IMR-90 (cell line): ENCODE measurements around the gene DEPDC5. TPM values are rescaled to one million over a fixed set of nuclear protein-coding genes. Genes with fewer than 3 reads are reported as not detected.

Source experiments
- ATAC-seq: fragments of 200-7000 bp; cut with Tn5 transposase; 2 replicates; pipeline ENCODE4 v1.9.1; 2020; ENCODE audit warnings: low read depth, mild to moderate bottlenecking, moderate library complexity
- BruUV-seq: library from RNA; stranded (reverse); fragments of 400-500 nt; replicated peaks from 2 replicates; lab custom pipeline; 2021; lab: Mats Ljungman, UMichigan
- CTCF ChIA-PET: fragments of 300-600 bp; formaldehyde crosslinking; extraction: SDS; loops from one replicate; lab custom pipeline; 2021; ENCODE audit warnings: antibody characterized with exemption; lab: Yijun Ruan, JAX
- POLR2A ChIA-PET: fragments of 300-600 bp; sonication (Branson Sonifier 250); formaldehyde crosslinking; loops from one replicate; lab custom pipeline; 2022; ENCODE audit warnings: antibody characterized with exemption; ENCODE audit not compliant: unreplicated experiment; lab: Charles Lee
- DNase-seq: peaks from one replicate; pipeline ENCODE4 v3.0.0; 2013
- H2AFZ ChIP-seq: replicated peaks from 2 replicates; pipeline ENCODE3; 2013; ENCODE audit warnings: low read length, mild to moderate bottlenecking; ENCODE audit not compliant: poor library complexity
- H2AK5ac ChIP-seq: 2 replicates; pipeline ENCODE4 v1.6.1; 2013; ENCODE audit warnings: low read depth, low read length, inconsistent platforms
- H2AK9ac ChIP-seq: replicated peaks from 2 replicates; pipeline ENCODE3; 2013; ENCODE audit warnings: mild to moderate bottlenecking, low read depth, low read length, moderate library complexity; ENCODE audit not compliant: poor library complexity
- H2BK120ac ChIP-seq: 2 replicates; pipeline ENCODE4 v1.6.1; 2013; ENCODE audit warnings: low read depth, low read length, inconsistent platforms
- H2BK15ac ChIP-seq: 3 replicates; pipeline ENCODE4 v1.6.1; 2013; ENCODE audit warnings: low read depth, low read length, inconsistent platforms
- H2BK20ac ChIP-seq: 2 replicates; pipeline ENCODE4 v1.6.1; 2013; ENCODE audit warnings: low read depth, mild to moderate bottlenecking, inconsistent platforms, low read length, moderate library complexity
- H2BK5ac ChIP-seq: 2 replicates; pipeline ENCODE4 v1.6.1; 2013; ENCODE audit warnings: mild to moderate bottlenecking, low read depth, low read length, inconsistent platforms; ENCODE audit not compliant: poor library complexity, severe bottlenecking
- H3K14ac ChIP-seq: replicated peaks from 2 replicates; pipeline ENCODE4 v1.6.1; 2013; ENCODE audit warnings: low read depth, low read length, inconsistent platforms
- H3K18ac ChIP-seq: 2 replicates; pipeline ENCODE4 v1.6.1; 2013; ENCODE audit warnings: low read depth, low read length, control low read depth
- H3K23ac ChIP-seq: 2 replicates; pipeline ENCODE4 v1.6.1; 2013; ENCODE audit warnings: low read depth, low read length, inconsistent platforms
- H3K27ac ChIP-seq: 2 replicates; pipeline ENCODE4 v1.5.1; 2013; ENCODE audit warnings: mild to moderate bottlenecking, control low read depth, low read length; ENCODE audit not compliant: insufficient read depth
- H3K27me3 ChIP-seq: 2 replicates; pipeline ENCODE4 v1.6.1; 2013; ENCODE audit warnings: low read length; ENCODE audit not compliant: control insufficient read depth, insufficient read depth
- H3K36me3 ChIP-seq: 2 replicates; pipeline ENCODE4 v1.6.1; 2013; ENCODE audit warnings: low read length, mixed read lengths; ENCODE audit not compliant: control insufficient read depth, insufficient read depth
- H3K4ac ChIP-seq: 2 replicates; pipeline ENCODE4 v1.6.1; 2013; ENCODE audit warnings: low read depth, low read length, inconsistent platforms
- H3K4me1 ChIP-seq: 2 replicates; pipeline ENCODE4 v1.6.1; 2013; ENCODE audit warnings: low read length, mixed read lengths; ENCODE audit not compliant: control insufficient read depth, insufficient read depth
- H3K4me2 ChIP-seq: 2 replicates; pipeline ENCODE4 v1.6.1; 2013; ENCODE audit warnings: low read depth, mild to moderate bottlenecking, control low read depth, low read length, moderate library complexity
- H3K4me3 ChIP-seq: 2 replicates; pipeline ENCODE4 v1.5.1; 2013; ENCODE audit warnings: low read depth, mild to moderate bottlenecking, control low read depth, low read length, moderate library complexity; ENCODE audit not compliant: insufficient read depth
- H3K56ac ChIP-seq: 2 replicates; pipeline ENCODE4 v1.6.1; 2013; ENCODE audit warnings: low read length, inconsistent platforms; ENCODE audit not compliant: insufficient read depth; ENCODE audit errors: extremely low read depth
- H3K79me1 ChIP-seq, 2 experiments: 2 replicates each; pipeline ENCODE4 v1.6.1; 2013; ENCODE audit warnings: low read length in 2 of 2, inconsistent platforms in 1 of 2, low read depth in 1 of 2
- H3K9ac ChIP-seq: 2 replicates; pipeline ENCODE4 v1.6.1; 2013; ENCODE audit warnings: low read depth, low read length, control low read depth
- H3K9me1 ChIP-seq: 2 replicates; pipeline ENCODE4 v1.6.1; 2013; ENCODE audit warnings: low read length, inconsistent platforms; ENCODE audit not compliant: insufficient read depth
- H3K9me3 ChIP-seq: 2 replicates; pipeline ENCODE4 v1.6.1; 2013; ENCODE audit warnings: low read length; ENCODE audit not compliant: control insufficient read depth, insufficient read depth
- H4K20me1 ChIP-seq: 2 replicates; pipeline ENCODE4 v1.6.1; 2013; ENCODE audit warnings: low read length, inconsistent platforms; ENCODE audit not compliant: insufficient read depth
- H4K5ac ChIP-seq: 2 replicates; pipeline ENCODE4 v1.6.1; 2013; ENCODE audit warnings: mild to moderate bottlenecking, low read depth, low read length, control low read depth
- H4K8ac ChIP-seq, 2 experiments: 2 replicates each; pipeline ENCODE4 v1.6.1; 2013; ENCODE audit warnings: low read depth in 2 of 2, low read length in 2 of 2, control low read depth in 1 of 2, inconsistent platforms in 1 of 2
- H4K91ac ChIP-seq: 2 replicates; pipeline ENCODE4 v1.6.1; 2013; ENCODE audit warnings: low read depth, low read length, inconsistent platforms; ENCODE audit not compliant: insufficient read depth
- BHLHE40 ChIP-seq: fragments of 150-350 bp; IDR thresholded peaks from 2 replicates; pipeline ENCODE4 v1.6.1; 2016; ENCODE audit warnings: mild to moderate bottlenecking, low read depth, low read length
- CEBPB ChIP-seq: IDR thresholded peaks from 2 replicates; pipeline ENCODE4 v1.6.1; 2012; ENCODE audit warnings: low read depth, low read length, improper control_type of control experiment
- CTCF ChIP-seq: conservative IDR thresholded peaks from 2 replicates; pipeline ENCODE4 v1.5.1; 2012; ENCODE audit warnings: mild to moderate bottlenecking, low read depth, low read length, improper control_type of control experiment
- ELK1 ChIP-seq: fragments of 150-350 bp; IDR thresholded peaks from 2 replicates; pipeline ENCODE4 v1.6.1; 2016; ENCODE audit warnings: low read depth, mild to moderate bottlenecking, low read length, moderate library complexity, borderline replicate concordance
- FOS ChIP-seq: fragments of 150-350 bp; IDR thresholded peaks from 2 replicates; pipeline ENCODE4 v1.6.1; 2016; ENCODE audit warnings: low read depth, low read length
- MAFK ChIP-seq: IDR thresholded peaks from 2 replicates; pipeline ENCODE4 v1.6.1; 2012; ENCODE audit warnings: low read depth, low read length, improper control_type of control experiment
- MXI1 ChIP-seq: IDR thresholded peaks from 2 replicates; pipeline ENCODE4 v1.6.1; 2012; ENCODE audit warnings: low read depth, mild to moderate bottlenecking, low read length, moderate library complexity, borderline replicate concordance
- NFE2L2 ChIP-seq: fragments of 150-350 bp; IDR thresholded peaks from 2 replicates; pipeline ENCODE4 v1.6.1; 2016; ENCODE audit warnings: low read depth, mild to moderate bottlenecking, low read length
- POLR2A ChIP-seq: IDR thresholded peaks from 2 replicates; pipeline ENCODE4 v1.6.1; 2012; ENCODE audit warnings: mild to moderate bottlenecking, low read depth, low read length
- RCOR1 ChIP-seq: IDR thresholded peaks from 2 replicates; pipeline ENCODE4 v1.6.1; 2012; ENCODE audit warnings: mild to moderate bottlenecking, low read length, improper control_type of control experiment; ENCODE audit not compliant: insufficient replicate concordance
- RFX5 ChIP-seq: IDR thresholded peaks from 2 replicates; pipeline ENCODE4 v1.8.0; 2012; ENCODE audit warnings: low read depth, mild to moderate bottlenecking, low read length, moderate library complexity
- SMC3 ChIP-seq: fragments of 150-350 bp; IDR thresholded peaks from 2 replicates; pipeline ENCODE4 v1.6.1; 2016; ENCODE audit warnings: low read depth, mild to moderate bottlenecking, antibody characterized with exemption, low read length, moderate library complexity
- USF2 ChIP-seq: fragments of 150-350 bp; IDR thresholded peaks from 2 replicates; pipeline ENCODE4 v1.6.1; 2017; ENCODE audit warnings: mild to moderate bottlenecking, antibody characterized with exemption, low read length, low read depth
- WGBS, 2 experiments: methylation state at CpG; one replicate each; pipeline versions ENCODE4 v1.1.5 to v1.1.7; 2013; ENCODE audit warnings: missing lambda C conversion rate in 2 of 2; ENCODE audit not compliant: insufficient read length in 1 of 2; ENCODE audit errors: extremely low coverage in 2 of 2; 5-methylcytosine and 5-hydroxymethylcytosine counted together
- dilution Hi-C: fragments of 300-500 bp; cut with HindIII; formaldehyde crosslinking; loops from one replicate; pipeline ENCODE4 v1.14.3; 2018; ENCODE audit warnings: low sequenced_read_pairs; ENCODE audit not compliant: unreplicated experiment
- in situ Hi-C: fragments of 300-500 bp; cut with MboI; formaldehyde crosslinking; loops from 3 replicates; pipeline ENCODE4 v1.14.3; 2019; ENCODE audit warnings: low sequenced_read_pairs, inconsistent platforms, mixed read lengths
- intact Hi-C: fragments of 100-400 bp; cut with micrococcal nuclease; formaldehyde crosslinking; loops from 2 replicates; pipeline ENCODE4 v1.10.0; 2022
- polyA plus RNA-seq, 3 experiments: library from polyadenylated mRNA; depleted of rRNA; stranded (reverse); fragments of >200 nt; gene quantifications; 2 replicates each; pipeline ENCODE4 v1.2.3, GENCODE V29; 2012; ENCODE audit warnings: low replicate concordance in 1 of 3
- total RNA-seq: library from RNA; depleted of rRNA; stranded (reverse); fragments of >200 nt; gene quantifications from 2 replicates; pipeline ENCODE4 v1.2.3, GENCODE V29; 2012

The DEPDC5 gene
- total and polyA plus RNA-seq, 2 of the 4 experiments (the other 2 are of a cell fraction) = 6.6 to 12.9 TPM

GRCh38 chr22:31726692-31727091 is 27.1 kb upstream of the DEPDC5 start:
- no peaks in the 10 kb centered on the region; the same call in 1 of the 2 replicates for H4K20me1 ChIP-seq
- no peak overlapping the region for H3K4ac ChIP-seq
- H2BK5ac ChIP-seq = no peak overlapping the region
- H3K27me3 ChIP-seq = no peaks in the 10 kb centered on the region
- H2BK20ac ChIP-seq = no peak overlapping the region
- H3K4me2 ChIP-seq = no peak overlapping the region
- no peak overlapping the region for H3K18ac ChIP-seq
- H3K9me1 ChIP-seq = 0 out of 2 replicates have a peak, but pooled peaks cover 6% of the 10 kb centered on the region
- peaks cover 26 to 50% of the 10 kb centered on the region in 2 experiments for H3K79me1 ChIP-seq
- 93% methylated on average over 3 of the region's 3 CpGs; no CpG with 5 or more reads in 1 of the 2 experiments for WGBS, 2 experiments
- BruUV-seq = no TSS peak
- no peak overlapping the region for H2AK9ac ChIP-seq
- no peak overlapping the region for H3K56ac ChIP-seq
- H3K4me1 ChIP-seq = no peaks in the 10 kb centered on the region
- ChIA-PET POLR2A (no interaction called here), CTCF (no interaction called here)
- no peak overlapping the region for H2BK15ac ChIP-seq
- no peak overlapping the region for H3K27ac ChIP-seq
- no peak for TF ChIP-seq MAFK
- no peak for TF ChIP-seq MXI1
- no peak for TF ChIP-seq CEBPB
- no peak for TF ChIP-seq RCOR1
- TF ChIP-seq BHLHE40 = no peak
- no peak for TF ChIP-seq FOS
- no peak for TF ChIP-seq RFX5
- no peak for TF ChIP-seq POLR2A
- no peak for TF ChIP-seq SMC3
- TF ChIP-seq ELK1 = no peak
- TF ChIP-seq USF2 = no peak
- no peak for TF ChIP-seq NFE2L2
- no peak for TF ChIP-seq CTCF
- no peak for DNase-seq
- peaks cover 19% of the 10 kb centered on the region for H3K36me3 ChIP-seq
- intact Hi-C loops (no loop called here), in situ Hi-C loops (no loop called here), dilution Hi-C loops (no loop called here)
- H4K5ac ChIP-seq = no peak overlapping the region
- no peak overlapping the region for H3K4me3 ChIP-seq
- H2AK5ac ChIP-seq = no peak overlapping the region
- no peak overlapping the region for H3K23ac ChIP-seq
- no peak overlapping the region for H4K8ac ChIP-seq
- no peak overlapping the region for H2AFZ ChIP-seq
- no peak overlapping the region for H2BK120ac ChIP-seq
- no peaks in the 10 kb centered on the region for H3K9me3 ChIP-seq
- no peak overlapping the region for H3K9ac ChIP-seq
- ATAC-seq = no peak
- no peak overlapping the region for H3K14ac ChIP-seq
- H4K91ac ChIP-seq = no peak overlapping the region
